Activated CD4-positive, alpha-beta T cell treated with anti-CD3 and anti-CD28 coated beads for 36 hours (primary cell): ENCODE measurements around the gene GPR149. TPM values are rescaled to one million over a fixed set of nuclear protein-coding genes. Genes with fewer than 3 reads are reported as not detected.
"Not testable (repeated sequence)": the region's sequence is repeated elsewhere in the genome, so short reads cannot be mapped to it uniquely, and the experiment has no call there.

ENCODE experiments used
- ATAC-seq: fragments of 200-7000 bp; cut with Tn5 transposase; one replicate; pipeline ENCODE4 v1.10.0; 2021; ENCODE audit warnings: mild to moderate bottlenecking, moderate library complexity
- CTCF ChIA-PET: fragments of 350-600 bp; sonication (Branson Sonifier 250); formaldehyde crosslinking; loops from one replicate; lab custom pipeline; 2021; ENCODE audit warnings: antibody characterized with exemption; lab: Charles Lee
- POLR2A ChIA-PET: fragments of 350-600 bp; sonication (Branson Sonifier 250); formaldehyde crosslinking; loops from one replicate; lab custom pipeline; 2021; ENCODE audit warnings: antibody characterized with exemption, inconsistent platforms; lab: Charles Lee
- DNase-seq: peaks from one replicate; pipeline ENCODE4 v3.0.0-alpha.2; 2020
- H3K27ac Mint-ChIP-seq: one replicate; pipeline ENCODE4 v1.8.0; 2021; ENCODE audit warnings: mixed read lengths
- H3K27me3 Mint-ChIP-seq: one replicate; pipeline ENCODE4 v1.8.0; 2021; ENCODE audit warnings: mixed read lengths
- H3K36me3 Mint-ChIP-seq: one replicate; pipeline ENCODE4 v1.8.0; 2021; ENCODE audit warnings: low read depth, mixed read lengths
- H3K4me1 Mint-ChIP-seq: one replicate; pipeline ENCODE4 v1.8.0; 2021; ENCODE audit warnings: mixed read lengths
- H3K4me3 Mint-ChIP-seq: one replicate; pipeline ENCODE4 v1.8.0; 2021; ENCODE audit warnings: mild to moderate bottlenecking, moderate library complexity, mixed read lengths
- H3K9me3 Mint-ChIP-seq: one replicate; pipeline ENCODE4 v1.8.0; 2021; ENCODE audit warnings: low read depth, mixed read lengths
- intact Hi-C, 2 experiments: fragments of 100-400 bp; cut with DNase I in 1 of 2; cut with micrococcal nuclease in 1 of 2; formaldehyde crosslinking; loops; one replicate each; pipeline versions ENCODE4 v1.14.2 to v1.15.1; 2022 to 2024; cut with DNase I, micrococcal nuclease
- total RNA-seq, 2 experiments: library from RNA; stranded (reverse); gene quantifications; one replicate each; pipeline ENCODE4 v1.2.3, GENCODE V29; 2021

GPR149 gene, protein sequence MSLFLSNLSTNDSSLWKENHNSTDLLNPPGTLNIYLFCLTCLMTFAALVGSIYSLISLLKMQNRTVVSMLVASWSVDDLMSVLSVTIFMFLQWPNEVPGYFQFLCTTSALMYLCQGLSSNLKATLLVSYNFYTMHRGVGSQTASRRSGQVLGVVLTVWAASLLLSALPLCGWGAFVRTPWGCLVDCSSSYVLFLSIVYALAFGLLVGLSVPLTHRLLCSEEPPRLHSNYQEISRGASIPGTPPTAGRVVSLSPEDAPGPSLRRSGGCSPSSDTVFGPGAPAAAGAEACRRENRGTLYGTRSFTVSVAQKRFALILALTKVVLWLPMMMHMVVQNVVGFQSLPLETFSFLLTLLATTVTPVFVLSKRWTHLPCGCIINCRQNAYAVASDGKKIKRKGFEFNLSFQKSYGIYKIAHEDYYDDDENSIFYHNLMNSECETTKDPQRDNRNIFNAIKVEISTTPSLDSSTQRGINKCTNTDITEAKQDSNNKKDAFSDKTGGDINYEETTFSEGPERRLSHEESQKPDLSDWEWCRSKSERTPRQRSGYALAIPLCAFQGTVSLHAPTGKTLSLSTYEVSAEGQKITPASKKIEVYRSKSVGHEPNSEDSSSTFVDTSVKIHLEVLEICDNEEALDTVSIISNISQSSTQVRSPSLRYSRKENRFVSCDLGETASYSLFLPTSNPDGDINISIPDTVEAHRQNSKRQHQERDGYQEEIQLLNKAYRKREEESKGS
- not detected for total RNA-seq

DNA sequence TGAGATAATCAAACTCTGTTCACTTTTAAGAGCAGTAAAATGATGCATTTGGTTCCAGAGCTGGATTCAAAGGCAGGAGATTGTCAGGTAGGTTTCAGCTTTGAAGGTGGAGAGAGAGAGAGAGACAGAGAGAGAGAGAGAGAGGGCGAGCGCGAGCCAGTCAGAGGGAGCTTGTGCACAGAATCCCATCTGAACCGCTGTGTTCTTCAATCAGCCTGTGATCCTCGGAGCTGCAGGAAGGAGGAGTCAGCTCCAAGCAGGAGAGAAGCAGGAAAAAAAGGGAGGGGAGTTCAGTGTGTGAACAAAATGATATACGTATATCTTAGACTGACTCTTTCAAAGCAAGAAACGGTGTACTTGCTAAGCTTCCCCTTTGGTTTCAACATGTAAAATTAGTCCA, at the start of gene GPR149:
Gene GPR149 (minus strand): TSS at position 177 of the 400 bp plus-strand sequence. CDS start 575 bp downstream, outside the sequence.
- peaks cover 42% of the 10 kb centered on the region for H3K27me3 Mint-ChIP-seq
- H3K4me3 Mint-ChIP-seq: no peak within 1 kb of the TSS
- intact Hi-C loops: no loop called here
- POLR2A ChIA-PET: no interaction called here
- H3K9me3 Mint-ChIP-seq: no peaks in the 10 kb centered on the region
- DNase-seq: no peak
- H3K27ac Mint-ChIP-seq: no peak within 1 kb of the TSS
- CTCF ChIA-PET: no interaction called here
- ATAC-seq: no peak
- H3K4me1 Mint-ChIP-seq: peaks cover 7% of the 10 kb centered on the region
- H3K36me3 Mint-ChIP-seq: no peaks in the 10 kb centered on the region

DNA sequence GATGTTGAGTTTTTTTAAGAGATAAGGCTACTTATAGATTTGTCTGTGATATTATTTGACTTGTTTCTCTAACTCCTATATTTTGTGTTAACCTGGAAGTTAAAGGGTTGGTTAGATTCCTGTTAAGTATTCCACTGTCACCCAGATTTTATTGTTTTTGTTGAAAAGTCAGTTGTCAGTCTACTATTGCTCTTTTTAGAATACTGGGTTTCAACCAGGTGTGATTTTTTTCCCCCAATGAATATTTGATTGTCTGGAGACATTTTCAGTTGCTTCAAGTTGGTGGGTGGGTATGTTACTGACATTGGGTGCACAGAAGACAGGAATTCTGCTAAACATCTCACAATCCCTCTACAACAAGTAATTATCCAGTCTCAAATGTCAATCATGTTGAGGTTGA, 43.8 kb upstream of the GPR149 start:
- Mint-ChIP-seq H3K9me3 (peaks cover 3% of the 10 kb centered on the region), H3K27ac (no peak overlapping the region), H3K4me3 (no peak overlapping the region), H3K27me3 (peaks cover 2% of the 10 kb centered on the region), H3K36me3 (no peaks in the 10 kb centered on the region), H3K4me1 (no peaks in the 10 kb centered on the region)
- ATAC-seq (no peak), DNase-seq (no peak)
- ChIA-PET CTCF (no interaction called here), POLR2A (no interaction called here)
- intact Hi-C loops: no loop called here

DNA sequence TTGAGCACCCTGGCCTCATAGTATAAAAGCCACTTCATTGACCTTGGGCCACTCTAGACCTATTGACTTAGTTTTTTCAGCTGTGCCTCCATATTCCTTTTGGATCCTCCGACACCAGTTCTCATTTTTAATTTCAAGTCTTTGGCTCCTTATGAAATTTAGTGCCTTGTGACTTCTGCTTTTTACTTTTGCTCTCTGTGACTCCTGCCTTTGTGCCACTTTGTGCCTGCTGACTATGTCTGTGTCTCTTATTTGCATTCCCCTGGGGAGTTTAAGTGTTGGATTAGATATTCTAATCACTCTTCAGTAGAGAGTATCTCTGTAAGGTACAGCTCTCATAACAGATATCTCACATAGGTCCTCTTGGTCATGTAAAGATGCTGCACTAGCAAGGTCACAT, 39.6 kb upstream of the GPR149 start:
- DNase-seq (no peak), ATAC-seq (no peak)
- ChIA-PET CTCF (no interaction called here), POLR2A (no interaction called here)
- Mint-ChIP-seq H3K4me1 (no peaks in the 10 kb centered on the region), H3K27ac (no peak overlapping the region), H3K27me3 (peaks cover 2% of the 10 kb centered on the region), H3K9me3 (peaks cover 3% of the 10 kb centered on the region), H3K36me3 (no peaks in the 10 kb centered on the region), H3K4me3 (no peak overlapping the region)
- intact Hi-C loops: no loop called here

DNA sequence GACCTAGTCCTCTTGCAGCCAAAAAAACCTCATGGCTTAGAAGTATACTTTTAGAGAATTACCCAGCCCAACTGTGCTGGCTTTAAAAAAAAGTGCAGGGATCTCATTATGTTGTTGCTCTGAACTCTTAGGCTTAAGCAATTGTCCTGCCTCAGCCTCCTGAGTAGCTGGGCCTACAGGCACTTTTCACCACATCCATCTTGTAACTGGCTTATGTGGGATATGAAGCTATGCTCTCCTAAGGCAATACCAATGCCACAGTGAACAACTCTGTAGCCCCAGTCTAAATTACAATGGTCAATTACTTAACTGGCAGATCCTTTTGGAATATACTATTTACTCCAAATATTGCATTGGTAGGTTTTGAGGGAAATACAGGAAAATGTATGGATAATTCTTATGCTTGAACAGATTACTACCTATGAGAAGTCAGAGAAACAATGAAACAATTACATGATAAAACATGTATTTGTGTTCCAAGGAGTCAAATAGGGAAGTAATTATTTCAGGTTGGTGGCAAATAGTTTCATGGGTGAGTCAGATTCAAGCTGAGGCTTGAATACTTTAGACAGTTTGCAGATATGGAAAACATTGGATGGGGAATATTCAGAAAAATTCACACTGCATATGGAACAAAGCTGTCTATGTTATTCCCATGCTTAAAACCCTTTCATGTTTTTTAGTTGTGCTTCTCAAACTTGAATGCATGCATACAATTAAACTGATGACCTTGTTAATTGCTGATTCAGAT, 34.6 kb upstream of the GPR149 start:
- Mint-ChIP-seq H3K4me1 (no peaks in the 10 kb centered on the region), H3K27me3 (peaks cover under 1% of the 10 kb centered on the region), H3K27ac (no peak overlapping the region), H3K4me3 (no peak overlapping the region), H3K36me3 (no peaks in the 10 kb centered on the region), H3K9me3 (no peaks in the 10 kb centered on the region)
- ChIA-PET POLR2A (no interaction called here), CTCF (no interaction called here)
- intact Hi-C loops: no loop called here
- no peak for ATAC-seq
- DNase-seq: no peak

DNA sequence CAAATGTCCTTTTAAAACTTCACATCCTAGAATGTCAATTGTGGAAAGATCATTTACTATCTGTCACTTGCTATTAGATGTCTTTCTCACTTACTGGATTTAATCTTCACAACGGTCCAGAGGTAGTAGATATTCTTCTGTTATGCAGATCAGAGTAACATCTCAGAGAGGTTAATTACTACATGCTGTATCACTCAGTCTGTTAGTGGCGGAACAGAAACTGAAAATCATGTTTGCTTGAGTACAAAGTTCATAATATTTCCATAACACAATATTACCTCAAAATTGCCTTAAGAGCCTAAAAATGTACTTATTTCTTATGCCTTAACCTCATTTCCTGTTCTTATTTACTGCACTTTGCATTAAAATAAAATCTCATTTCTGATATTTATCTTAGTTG, 28.6 kb upstream of the GPR149 start:
- ATAC-seq (no peak), DNase-seq (no peak)
- H3K27ac Mint-ChIP-seq: no peak overlapping the region
- ChIA-PET POLR2A (no interaction called here), CTCF (no interaction called here)
- H3K4me3 Mint-ChIP-seq: no peak overlapping the region
- no peaks in the 10 kb centered on the region for H3K27me3 Mint-ChIP-seq
- intact Hi-C loops: no loop called here
- H3K4me1 Mint-ChIP-seq: no peaks in the 10 kb centered on the region
- H3K36me3 Mint-ChIP-seq: no peaks in the 10 kb centered on the region
- no peaks in the 10 kb centered on the region for H3K9me3 Mint-ChIP-seq

DNA sequence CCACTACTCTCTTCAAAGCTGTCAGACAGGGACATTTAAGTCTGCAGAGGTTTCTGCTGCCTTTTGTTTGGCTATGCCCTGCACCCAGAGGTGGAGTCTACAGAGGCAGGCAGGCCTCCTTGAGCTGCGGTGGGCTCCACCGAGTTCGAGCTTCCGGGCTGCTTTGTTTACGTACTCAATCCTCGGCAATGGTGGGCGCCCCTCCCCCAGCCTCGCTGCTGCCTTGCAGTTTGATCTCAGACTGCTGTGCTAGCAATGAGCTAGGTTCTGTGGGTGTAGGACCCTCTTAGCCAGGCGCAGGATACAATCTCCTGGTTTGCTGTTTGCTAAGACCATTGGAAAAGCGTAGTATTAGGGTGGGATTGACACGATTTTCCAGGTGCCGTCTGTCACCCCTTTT, 9.1 kb upstream of the GPR149 start:
- H3K4me1 Mint-ChIP-seq, ATAC-seq, H3K36me3 Mint-ChIP-seq, CTCF ChIA-PET, H3K4me3 Mint-ChIP-seq, DNase-seq, POLR2A ChIA-PET, H3K9me3 Mint-ChIP-seq, H3K27ac Mint-ChIP-seq, intact Hi-C loops, H3K27me3 Mint-ChIP-seq: not testable (repeated sequence)

DNA sequence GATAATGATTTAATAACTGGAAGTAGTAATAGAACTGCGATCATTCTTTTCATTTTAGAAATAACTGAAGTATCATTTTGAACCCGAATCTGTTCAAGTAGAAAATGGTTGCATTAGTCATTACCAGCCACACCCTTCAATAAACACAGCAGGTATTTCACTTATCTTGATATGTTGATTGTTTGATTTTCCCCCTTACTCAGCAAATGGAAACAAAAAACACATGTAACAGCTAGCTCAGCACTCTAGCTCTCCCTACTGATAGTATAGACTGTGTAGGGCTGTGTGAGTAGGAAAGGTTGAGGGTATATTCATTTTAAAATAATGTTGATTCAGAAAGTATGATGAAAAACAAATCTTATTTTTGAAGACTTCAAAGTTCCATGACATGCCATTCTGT, 1.1 kb upstream of the GPR149 start:
- H3K4me1 Mint-ChIP-seq: peaks cover 7% of the 10 kb centered on the region
- intact Hi-C loops: no loop called here
- no peaks in the 10 kb centered on the region for H3K36me3 Mint-ChIP-seq
- H3K4me3 Mint-ChIP-seq: no peak overlapping the region
- H3K27ac Mint-ChIP-seq: no peak overlapping the region
- ATAC-seq: no peak
- DNase-seq: no peak
- CTCF ChIA-PET: no interaction called here
- POLR2A ChIA-PET: no interaction called here
- peaks cover 40% of the 10 kb centered on the region for H3K27me3 Mint-ChIP-seq
- H3K9me3 Mint-ChIP-seq: no peaks in the 10 kb centered on the region

DNA sequence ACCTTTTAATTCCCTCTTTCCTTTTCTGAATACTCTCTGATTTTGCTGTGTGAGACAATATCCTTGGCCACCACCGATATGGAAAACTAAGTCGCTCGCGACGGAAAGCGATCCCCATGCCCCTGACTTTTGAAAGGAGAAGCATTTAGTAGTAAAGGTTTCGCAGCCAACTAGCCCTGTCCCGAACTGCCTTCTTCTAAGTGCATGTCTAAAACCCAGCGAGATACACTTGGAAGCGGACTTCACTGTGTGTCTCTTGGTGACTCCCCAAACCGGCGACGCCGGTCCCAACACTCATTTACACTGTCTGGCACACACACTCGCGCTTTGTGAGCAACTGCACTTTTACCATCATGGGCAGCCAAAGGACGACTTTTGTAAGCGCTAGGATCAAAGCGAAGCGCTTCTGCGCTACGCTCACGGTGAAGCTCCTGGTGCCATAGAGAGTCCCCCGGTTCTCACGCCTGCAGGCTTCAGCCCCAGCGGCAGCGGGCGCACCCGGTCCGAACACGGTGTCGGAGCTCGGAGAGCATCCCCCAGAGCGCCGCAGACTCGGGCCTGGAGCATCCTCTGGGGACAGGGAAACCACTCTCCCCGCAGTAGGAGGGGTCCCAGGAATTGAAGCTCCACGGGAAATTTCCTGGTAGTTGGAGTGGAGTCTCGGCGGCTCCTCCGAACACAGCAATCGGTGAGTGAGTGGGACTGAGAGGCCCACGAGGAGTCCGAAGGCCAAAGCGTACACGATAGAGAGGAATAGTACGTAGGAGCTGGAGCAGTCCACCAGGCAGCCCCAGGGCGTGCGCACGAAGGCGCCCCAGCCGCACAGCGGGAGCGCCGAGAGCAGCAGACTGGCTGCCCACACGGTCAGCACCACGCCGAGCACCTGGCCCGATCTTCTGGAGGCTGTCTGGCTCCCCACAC, 1.4 kb downstream of the GPR149 start:
- no peak for ATAC-seq
- H3K36me3 Mint-ChIP-seq: no peaks in the 10 kb centered on the region
- intact Hi-C loops: no loop called here
- H3K4me1 Mint-ChIP-seq: peaks cover 7% of the 10 kb centered on the region
- POLR2A ChIA-PET: no interaction called here
- peaks cover 42% of the 10 kb centered on the region for H3K27me3 Mint-ChIP-seq
- no peaks in the 10 kb centered on the region for H3K9me3 Mint-ChIP-seq
- peak; percentile 4 for DNase-seq
- CTCF ChIA-PET: no interaction called here
- H3K27ac Mint-ChIP-seq: no peak overlapping the region
- no peak overlapping the region for H3K4me3 Mint-ChIP-seq

DNA sequence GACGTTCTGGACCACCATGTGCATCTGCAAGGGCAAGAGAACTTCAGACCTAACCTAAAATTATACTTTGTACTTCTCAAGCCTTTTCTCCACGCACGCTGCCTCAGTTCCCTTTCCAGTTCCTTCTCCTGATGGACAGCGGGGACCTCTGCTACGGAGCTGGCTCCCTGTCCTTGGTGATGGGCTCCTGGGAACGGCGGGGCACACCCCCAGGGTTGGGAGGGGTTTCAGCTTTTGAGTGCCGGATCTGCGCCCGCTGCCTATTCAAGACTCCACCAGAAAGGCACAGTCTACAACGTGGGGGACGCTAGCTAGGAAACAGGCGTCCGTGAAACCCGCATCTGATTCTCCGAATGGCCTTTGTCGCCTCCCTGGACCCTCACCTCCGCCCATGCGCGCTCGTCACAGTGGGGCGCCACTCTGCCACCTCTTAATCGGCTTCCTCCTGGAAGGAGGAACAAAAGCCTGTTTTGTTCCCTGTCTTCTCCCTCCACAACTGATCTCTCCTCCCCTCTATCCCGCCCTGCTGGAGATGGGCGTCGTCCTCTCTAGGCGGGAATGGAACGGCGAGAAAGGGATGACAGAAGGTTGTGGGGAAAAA, 2.2 kb downstream of the GPR149 start:
- DNase-seq (no peak), ATAC-seq (no peak)
- Mint-ChIP-seq H3K36me3 (no peaks in the 10 kb centered on the region), H3K4me3 (no peak overlapping the region), H3K9me3 (no peaks in the 10 kb centered on the region), H3K27me3 (peaks cover 42% of the 10 kb centered on the region), H3K4me1 (peaks cover 7% of the 10 kb centered on the region), H3K27ac (no peak overlapping the region)
- ChIA-PET POLR2A (no interaction called here), CTCF (no interaction called here)
- intact Hi-C loops: no loop called here

DNA sequence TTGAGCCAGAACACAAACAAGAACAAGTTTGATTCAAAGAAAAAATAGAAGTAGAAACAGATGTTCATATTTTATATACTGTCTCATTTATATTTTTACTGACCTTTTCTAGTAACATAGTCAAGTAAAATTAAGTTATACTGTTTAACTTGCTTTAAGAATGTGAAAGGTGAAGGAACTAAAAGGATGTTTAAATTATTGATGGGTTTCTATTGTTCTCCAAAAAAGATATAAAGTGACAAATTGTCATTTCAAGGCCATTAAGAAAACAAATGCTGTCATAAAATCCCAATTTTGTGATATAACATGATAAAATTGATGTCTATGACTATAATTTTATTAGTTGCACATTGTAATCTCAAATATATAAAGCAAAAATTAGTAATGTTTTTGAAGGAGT, 7.3 kb downstream of the GPR149 start:
- no peaks in the 10 kb centered on the region for H3K9me3 Mint-ChIP-seq
- intact Hi-C loops: no loop called here
- no peak for DNase-seq
- ATAC-seq: no peak
- no peaks in the 10 kb centered on the region for H3K4me1 Mint-ChIP-seq
- no peak overlapping the region for H3K4me3 Mint-ChIP-seq
- no peak overlapping the region for H3K27ac Mint-ChIP-seq
- ChIA-PET POLR2A (no interaction called here), CTCF (no interaction called here)
- no peaks in the 10 kb centered on the region for H3K36me3 Mint-ChIP-seq
- peaks cover 12% of the 10 kb centered on the region for H3K27me3 Mint-ChIP-seq

DNA sequence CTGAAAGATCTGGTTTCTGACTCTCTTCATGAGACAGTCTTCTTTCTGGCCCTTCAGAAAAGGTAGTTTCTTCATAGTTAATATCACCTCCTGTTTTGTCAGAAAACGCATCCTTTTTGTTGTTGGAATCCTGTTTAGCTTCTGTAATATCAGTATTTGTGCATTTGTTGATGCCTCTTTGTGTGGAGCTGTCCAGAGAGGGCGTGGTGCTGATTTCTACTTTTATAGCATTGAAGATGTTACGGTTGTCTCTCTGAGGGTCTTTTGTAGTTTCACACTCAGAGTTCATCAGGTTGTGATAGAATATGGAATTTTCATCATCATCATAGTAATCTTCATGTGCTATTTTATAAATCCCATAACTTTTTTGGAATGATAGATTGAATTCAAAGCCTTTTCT, 8.9 kb downstream of the GPR149 start:
- peak; percentile 12 for DNase-seq
- peaks cover 2% of the 10 kb centered on the region for H3K9me3 Mint-ChIP-seq
- no peak overlapping the region for H3K4me3 Mint-ChIP-seq
- H3K4me1 Mint-ChIP-seq: no peaks in the 10 kb centered on the region
- intact Hi-C loops: no loop called here
- no peak for ATAC-seq
- H3K36me3 Mint-ChIP-seq: no peaks in the 10 kb centered on the region
- CTCF ChIA-PET: no interaction called here
- POLR2A ChIA-PET: no interaction called here
- H3K27me3 Mint-ChIP-seq: peaks cover 1% of the 10 kb centered on the region
- no peak overlapping the region for H3K27ac Mint-ChIP-seq
